ENCODE results near the gene UBE2QL1.
"Not testable (repeated sequence)": the region's sequence is repeated elsewhere in the genome, so short reads cannot be mapped to it uniquely, and the experiment has no call there.

UBE2QL1 gene

DNA sequence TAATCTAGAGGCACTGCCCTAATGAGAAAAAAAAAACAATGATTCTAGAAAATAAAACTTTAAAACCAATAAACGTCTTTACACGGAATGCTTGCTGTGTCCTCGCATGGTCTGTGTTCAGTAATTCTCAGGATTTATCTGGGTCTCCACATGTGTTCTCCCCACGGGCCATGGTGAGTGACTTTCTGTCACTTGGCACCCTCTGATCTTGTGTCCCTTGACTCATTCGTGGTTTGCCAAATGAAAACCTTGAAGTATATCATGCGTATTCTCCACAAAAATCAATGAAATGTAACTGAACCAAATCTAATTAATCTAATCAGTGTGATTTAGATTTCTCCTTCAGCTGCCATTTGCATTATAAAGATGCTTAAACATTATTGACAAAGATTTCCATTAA lies 48.0 kb downstream of the UBE2QL1 start:
- DNase-seq (ENCODE audit: low read depth in 2 of 2): no peak

DNA sequence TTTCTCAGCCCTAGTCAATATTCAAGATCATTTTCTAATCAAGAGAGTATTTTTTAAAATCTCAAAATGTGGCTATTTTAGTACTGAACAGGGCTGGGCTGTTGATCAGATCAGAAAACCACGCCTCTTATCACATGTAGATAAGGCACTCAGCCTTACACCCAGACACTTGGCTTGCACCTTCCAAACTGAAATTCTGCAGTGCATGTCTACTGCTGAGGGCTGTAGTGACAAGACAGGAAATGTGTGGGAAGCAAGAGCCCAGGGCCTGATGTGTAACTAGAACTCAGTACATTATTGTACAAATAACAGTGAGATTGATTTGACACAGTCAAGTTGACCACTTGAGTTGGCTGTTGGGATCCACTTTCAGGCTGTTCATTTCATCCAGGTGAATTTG lies 48.6 kb downstream of the UBE2QL1 start:
- no peak for DNase-seq (ENCODE audit: low read depth in 2 of 2)

- DNase-seq (ENCODE audit: low read depth in 2 of 2): no peak
Observed at GRCh38 chr5:6498968-6499367, 50.3 kb downstream of the UBE2QL1 start.

DNA sequence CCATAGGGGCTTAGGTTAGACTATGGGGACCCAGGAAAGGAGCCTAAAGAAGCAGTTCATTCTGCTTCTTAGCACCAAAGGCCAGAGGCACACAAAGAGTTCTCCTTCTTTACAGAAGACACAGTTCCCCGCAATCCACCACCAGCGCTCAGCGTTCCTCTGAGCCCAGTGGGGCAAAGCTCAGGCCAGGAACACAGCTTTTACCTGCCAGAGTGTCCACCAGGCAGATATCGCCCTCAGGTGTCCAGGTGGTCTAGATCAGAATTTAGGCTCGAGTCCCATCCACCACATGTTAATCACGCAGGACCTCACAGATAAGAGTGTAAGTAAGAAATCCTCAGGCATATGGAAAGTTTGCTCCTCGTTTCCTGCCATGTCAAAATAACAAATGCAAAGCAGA lies 53.0 kb downstream of the UBE2QL1 start:
- DNase-seq (ENCODE audit: low read depth in 2 of 2): no peak

GRCh38 chr5:6502421-6502820 lies 53.8 kb downstream of the UBE2QL1 start:
- DNase-seq (ENCODE audit: low read depth in 2 of 2): no peak

DNA sequence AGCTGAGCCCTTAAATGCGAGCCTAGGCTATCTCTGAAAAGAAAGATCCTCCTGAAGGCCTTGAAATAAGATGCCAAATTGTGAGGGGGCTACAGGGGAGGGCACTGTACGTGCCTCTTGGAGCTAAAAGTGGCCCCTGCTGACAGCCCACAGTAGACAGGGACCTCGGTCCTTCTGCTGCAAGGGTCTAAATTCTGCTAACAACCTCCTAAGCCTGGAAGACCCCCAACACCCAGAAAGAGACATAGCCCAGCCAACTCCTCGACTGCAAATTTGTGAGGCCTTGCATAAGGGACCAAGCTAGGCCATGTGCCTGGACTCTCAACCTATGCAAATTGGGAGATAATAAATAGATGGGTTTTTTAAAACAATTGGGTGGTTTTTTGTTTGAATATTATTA lies 54.7 kb downstream of the UBE2QL1 start:
- no peak for DNase-seq (ENCODE audit: low read depth in 2 of 2)

DNA sequence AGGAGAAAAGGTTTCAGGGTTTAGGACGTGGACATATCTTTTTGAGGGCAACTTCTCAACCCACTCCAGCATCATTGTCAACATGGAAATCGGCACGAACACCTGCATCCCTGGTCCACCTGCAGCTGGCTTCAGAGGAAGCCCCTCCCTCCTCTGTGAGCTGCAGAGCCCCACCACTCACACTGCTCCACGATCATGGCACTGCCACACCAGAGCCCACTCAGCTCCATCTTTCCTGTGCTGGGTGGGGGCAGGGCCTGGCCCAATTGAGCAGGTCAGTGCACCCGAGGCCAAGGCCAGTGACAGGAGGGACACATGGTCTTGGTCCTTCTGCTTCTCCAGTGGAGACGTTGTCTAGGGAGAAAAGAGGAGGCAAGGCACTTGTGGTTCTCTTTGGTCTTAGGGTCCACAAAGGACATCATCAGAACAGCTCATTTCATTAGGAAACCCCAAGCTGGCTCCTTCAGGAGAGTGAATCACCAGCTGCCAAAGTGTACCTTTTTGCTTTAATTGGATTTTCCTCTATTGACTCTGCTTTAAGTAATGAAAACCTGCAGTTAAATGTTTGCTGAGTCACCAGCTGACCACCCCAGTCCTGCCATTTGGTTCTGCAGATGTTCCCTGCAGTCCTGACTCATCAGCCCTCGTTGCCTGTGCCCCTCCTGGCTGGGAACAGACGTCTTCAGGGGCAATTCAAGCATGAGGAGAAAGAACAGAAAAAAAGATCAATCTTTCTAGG lies 56.2 kb downstream of the UBE2QL1 start:
- DNase-seq (ENCODE audit: low read depth in 2 of 2): no peak

- no peak for DNase-seq (ENCODE audit: low read depth in 2 of 2)
Observed at GRCh38 chr5:6505416-6505755, 56.7 kb downstream of the UBE2QL1 start.

GRCh38 chr5:6505783-6506557 lies 57.3 kb downstream of the UBE2QL1 start:
- no peak for DNase-seq (ENCODE audit: low read depth in 2 of 2)

- no peak for DNase-seq (ENCODE audit: low read depth in 2 of 2)
Observed at GRCh38 chr5:6506611-6507010, 58.0 kb downstream of the UBE2QL1 start.

- DNase-seq (ENCODE audit: low read depth in 2 of 2): no peak
Observed at GRCh38 chr5:6508931-6509330, 60.3 kb downstream of the UBE2QL1 start.

- no peak for DNase-seq (ENCODE audit: low read depth in 2 of 2)
Observed at GRCh38 chr5:6510132-6510531, 61.5 kb downstream of the UBE2QL1 start.

- no peak for DNase-seq (ENCODE audit: low read depth in 2 of 2)
Observed at GRCh38 chr5:6510973-6511372, 62.3 kb downstream of the UBE2QL1 start.

DNA sequence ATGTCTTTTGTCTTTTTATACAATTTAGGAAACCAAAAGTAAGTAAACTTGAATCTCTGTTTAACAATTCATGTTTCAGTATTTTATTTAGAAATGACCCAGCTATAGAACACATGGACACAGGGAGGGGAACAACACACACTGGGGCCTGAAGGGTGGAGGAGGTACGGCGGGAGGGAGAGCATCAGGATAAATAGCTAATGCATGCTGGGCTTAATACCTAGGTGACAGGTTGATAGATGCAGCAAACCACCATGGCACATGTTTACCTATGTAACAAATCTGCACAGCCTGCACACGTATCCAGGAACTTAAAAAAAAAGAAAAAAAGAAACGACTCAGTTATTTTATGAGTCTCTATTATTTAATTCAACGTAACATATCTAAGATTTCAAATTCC lies 67.2 kb downstream of the UBE2QL1 start:
- DNase-seq (ENCODE audit: low read depth in 2 of 2): not testable (repeated sequence)

DNA sequence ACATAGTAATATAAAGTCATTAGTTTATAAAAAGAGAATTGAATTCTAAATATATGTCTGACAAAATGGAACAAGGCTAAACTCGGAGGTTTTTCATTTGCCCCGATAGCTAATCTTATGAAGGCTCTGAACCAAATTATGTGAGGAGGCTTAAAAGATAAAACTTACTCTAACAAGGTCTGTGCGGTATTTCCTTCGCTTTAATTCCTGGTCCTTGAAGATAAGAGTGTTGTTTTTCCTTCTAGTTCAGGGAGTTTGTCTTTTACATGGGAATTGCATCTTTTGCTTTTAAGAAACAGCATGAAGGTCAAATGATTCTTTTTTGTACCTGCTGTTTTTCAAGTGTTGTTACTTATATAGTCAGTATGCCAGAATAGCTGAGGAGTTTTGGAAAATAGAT lies 68.2 kb downstream of the UBE2QL1 start:
- no peak for DNase-seq (ENCODE audit: low read depth in 2 of 2)

DNA sequence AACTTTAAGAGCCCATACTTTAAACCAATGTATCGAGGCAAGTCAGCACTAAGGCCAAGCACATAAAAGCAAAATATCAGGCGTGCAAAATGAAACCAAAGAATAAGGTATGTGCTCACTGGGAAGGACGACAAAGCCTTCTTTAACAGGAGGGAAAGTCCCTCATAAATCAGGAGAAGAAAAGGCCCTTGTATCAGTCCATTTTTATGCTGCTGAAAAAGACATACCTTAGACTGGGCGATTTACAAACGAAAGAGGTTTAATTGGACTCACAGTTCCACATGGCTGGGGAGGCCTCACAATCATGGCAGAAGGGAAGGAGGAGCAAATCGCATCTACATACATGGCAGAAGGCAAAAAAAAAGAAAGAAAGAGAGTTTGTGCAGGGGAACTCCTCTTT lies 68.9 kb downstream of the UBE2QL1 start:
- no peak for DNase-seq (ENCODE audit: low read depth in 2 of 2)

- no peak for DNase-seq (ENCODE audit: low read depth in 2 of 2)
Observed at GRCh38 chr5:6518298-6519057, 69.8 kb downstream of the UBE2QL1 start.

DNA sequence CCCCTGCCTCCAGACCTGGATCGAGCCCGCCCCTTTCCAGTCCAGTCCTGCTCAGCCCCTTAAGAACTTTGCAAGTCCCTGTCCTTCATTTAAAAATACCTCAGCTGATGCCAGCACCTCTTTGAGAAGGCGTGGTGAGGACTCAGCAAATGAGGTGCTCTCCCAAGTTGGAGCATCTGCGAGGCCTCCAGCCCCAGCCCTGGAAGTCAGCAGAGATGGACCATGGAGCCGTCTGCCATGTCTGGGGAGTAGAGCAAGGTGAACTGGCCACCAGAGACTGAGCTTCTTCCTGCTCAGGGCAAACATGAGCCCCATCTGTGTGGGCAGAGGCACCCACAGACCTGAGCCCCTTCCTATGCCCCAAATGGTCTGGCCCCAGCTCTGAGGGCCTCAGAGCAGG lies 71.5 kb downstream of the UBE2QL1 start:
- DNase-seq (ENCODE audit: low read depth in 2 of 2): no peak

DNA sequence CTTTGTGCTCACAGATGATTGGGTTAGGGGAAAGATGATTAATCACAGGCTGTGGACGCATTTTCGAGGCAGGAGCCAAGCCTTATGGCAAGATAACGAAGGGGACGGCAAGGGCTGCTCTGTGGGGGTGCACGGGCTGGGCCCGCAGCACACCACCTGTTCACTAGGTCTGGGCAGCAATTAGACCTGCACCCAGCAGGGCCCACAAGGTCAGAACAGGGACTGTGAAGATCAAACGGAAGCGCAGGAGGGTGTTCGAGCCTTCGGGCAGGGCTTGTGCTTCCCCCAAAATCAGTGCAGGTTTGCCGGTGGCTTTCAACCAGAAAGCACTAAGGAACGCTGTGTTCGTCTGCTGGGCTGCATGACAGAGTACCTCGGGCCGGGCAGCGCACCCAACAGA lies 73.7 kb downstream of the UBE2QL1 start:
- no peak for DNase-seq (ENCODE audit: low read depth in 2 of 2)

GRCh38 chr5:6522923-6523322 lies 74.3 kb downstream of the UBE2QL1 start:
- DNase-seq (ENCODE audit: low read depth in 2 of 2): no peak

GRCh38 chr5:6525422-6525821 lies 76.8 kb downstream of the UBE2QL1 start:
- DNase-seq (ENCODE audit: low read depth in 2 of 2): no peak

GRCh38 chr5:6525910-6526309 lies 77.3 kb downstream of the UBE2QL1 start:
- DNase-seq (ENCODE audit: low read depth in 2 of 2): no peak
